Astrocyte of the cerebellum (primary cell): Measurements from ENCODE around the gene AKT3.

Experiments used
- DNase-seq: peaks from one replicate; pipeline ENCODE4 v3.0.0-alpha.2; 2011; ENCODE audit warnings: low read depth
- H3K4me3 ChIP-seq: 2 replicates; pipeline ENCODE4 v1.5.1; 2011; ENCODE audit warnings: mild to moderate bottlenecking, low read depth, low read length, moderate library complexity
- in situ Hi-C: cut with HindIII; loops from 2 replicates; pipeline ENCODE4 v1.10.0; 2017; ENCODE audit warnings: low sequenced_read_pairs
- TF ChIP-seq, protein P1 (sequence below): IDR thresholded peaks from 2 replicates; pipeline ENCODE4 v1.5.1; 2012; ENCODE audit warnings: low read length, low read depth, moderate library complexity, mild to moderate bottlenecking; ENCODE audit errors: missing control alignments

The AKT3 gene

DNA sequence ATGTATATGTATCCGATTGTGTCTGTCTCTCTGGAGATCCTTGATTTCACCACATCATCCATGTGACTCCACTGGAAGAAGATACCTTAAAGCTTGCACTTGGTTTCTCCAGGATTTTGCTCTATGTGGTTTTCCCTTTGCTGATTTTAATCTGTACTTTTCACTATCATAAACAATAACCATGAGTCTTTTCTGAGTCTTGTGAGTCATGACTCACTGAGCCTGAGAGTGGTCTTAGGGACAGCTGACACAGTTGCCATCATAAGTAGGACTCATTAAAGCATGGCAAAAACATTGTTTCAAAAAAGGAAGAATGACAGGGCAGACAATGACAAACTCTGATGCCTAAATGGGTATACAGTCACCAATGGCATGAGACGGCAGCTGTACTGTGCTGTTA is 226.2 kb downstream of the AKT3 start:
- in situ Hi-C loops = no loop called here
- TF ChIP-seq, protein P1, sequence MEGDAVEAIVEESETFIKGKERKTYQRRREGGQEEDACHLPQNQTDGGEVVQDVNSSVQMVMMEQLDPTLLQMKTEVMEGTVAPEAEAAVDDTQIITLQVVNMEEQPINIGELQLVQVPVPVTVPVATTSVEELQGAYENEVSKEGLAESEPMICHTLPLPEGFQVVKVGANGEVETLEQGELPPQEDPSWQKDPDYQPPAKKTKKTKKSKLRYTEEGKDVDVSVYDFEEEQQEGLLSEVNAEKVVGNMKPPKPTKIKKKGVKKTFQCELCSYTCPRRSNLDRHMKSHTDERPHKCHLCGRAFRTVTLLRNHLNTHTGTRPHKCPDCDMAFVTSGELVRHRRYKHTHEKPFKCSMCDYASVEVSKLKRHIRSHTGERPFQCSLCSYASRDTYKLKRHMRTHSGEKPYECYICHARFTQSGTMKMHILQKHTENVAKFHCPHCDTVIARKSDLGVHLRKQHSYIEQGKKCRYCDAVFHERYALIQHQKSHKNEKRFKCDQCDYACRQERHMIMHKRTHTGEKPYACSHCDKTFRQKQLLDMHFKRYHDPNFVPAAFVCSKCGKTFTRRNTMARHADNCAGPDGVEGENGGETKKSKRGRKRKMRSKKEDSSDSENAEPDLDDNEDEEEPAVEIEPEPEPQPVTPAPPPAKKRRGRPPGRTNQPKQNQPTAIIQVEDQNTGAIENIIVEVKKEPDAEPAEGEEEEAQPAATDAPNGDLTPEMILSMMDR = no peak
- DNase-seq = no peak
- no peak overlapping the region for H3K4me3 ChIP-seq

DNA sequence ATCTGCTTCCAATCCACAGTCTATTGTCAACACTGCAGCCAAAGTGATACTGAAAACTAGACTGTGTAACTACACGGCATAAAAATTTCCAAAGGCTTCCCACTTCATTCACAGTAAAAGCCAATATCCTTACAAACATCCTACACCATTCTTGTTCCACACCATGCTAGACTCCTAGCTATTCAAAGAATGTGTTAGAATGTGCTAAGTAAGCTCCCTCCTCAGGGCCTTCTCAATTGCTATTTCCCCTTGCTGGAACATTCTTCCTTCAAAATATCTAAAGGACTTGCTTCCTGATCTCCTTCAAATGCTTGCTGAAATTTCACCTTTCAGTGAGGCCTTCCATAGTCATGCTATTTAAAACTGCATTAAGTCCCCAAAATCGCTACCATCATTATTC is 228.1 kb downstream of the AKT3 start:
- TF ChIP-seq, protein P1 = no peak
- DNase-seq = no peak
- in situ Hi-C loops = no loop called here

DNA sequence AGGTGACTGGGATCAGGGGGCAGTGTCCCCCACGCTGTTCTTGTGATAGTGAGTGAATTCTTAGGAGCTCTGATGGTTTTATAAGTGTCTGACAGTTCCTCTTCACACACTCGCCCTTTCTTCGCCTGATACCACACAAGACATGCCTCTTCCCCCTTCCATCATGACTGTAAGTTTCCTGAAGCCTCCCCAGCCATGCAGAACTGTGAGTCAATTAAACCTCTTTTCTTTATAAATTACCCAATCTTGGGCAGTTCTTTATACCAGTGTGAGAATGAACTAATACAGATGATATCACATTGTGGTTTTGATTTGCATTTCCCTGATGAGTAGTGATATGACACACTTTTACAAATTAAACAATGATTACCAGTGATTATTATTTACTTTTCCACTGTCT is 229.9 kb downstream of the AKT3 start:
- no peak for DNase-seq
- H3K4me3 ChIP-seq = no peak overlapping the region
- TF ChIP-seq, protein P1 = no peak
- in situ Hi-C loops = no loop called here

More for the DNA sequence above, 228.1 kb downstream of the AKT3 start:
- H3K4me3 ChIP-seq = no peak overlapping the region

DNA sequence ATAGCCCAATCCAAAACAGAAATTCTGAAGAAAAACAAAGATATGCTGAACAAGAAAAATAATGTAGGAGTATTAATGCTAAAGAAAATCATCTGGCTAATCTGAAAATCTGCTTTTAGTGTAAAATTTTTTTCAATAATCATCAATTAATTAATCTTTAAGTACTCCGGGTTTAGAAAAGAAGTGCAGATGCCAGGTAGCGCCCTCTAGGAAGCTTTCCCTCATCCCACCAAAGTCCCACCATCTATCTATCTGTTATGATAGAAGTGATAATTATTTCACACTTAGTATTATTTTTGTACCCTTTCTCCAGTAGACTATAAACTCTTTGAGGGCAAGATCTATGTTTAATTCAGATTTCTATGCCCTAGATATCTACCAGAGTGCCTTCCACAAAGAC is 240.3 kb downstream of the AKT3 start:
- H3K4me3 ChIP-seq = no peak overlapping the region
- DNase-seq = no peak
- in situ Hi-C loops = no loop called here
- TF ChIP-seq, protein P1 = no peak

DNA sequence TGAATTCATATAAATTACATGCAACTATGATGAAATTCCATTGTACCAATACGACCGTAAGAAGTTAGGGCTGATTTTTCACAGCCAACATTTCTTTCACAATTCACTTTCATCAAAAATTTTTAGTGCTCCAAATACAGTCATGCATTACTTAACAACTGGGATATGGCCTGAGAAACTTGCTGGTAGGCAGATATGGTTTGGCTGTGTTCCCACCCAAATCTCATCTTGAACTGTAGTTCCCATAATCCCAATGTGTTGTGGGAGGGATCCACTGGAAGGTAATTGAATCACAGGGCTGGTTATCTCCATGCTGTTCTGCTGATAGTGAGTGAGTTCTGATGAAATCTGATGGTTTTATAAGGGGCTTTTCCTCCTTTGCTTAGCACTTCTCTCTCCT is 244.4 kb downstream of the AKT3 start:
- in situ Hi-C loops = no loop called here

DNA sequence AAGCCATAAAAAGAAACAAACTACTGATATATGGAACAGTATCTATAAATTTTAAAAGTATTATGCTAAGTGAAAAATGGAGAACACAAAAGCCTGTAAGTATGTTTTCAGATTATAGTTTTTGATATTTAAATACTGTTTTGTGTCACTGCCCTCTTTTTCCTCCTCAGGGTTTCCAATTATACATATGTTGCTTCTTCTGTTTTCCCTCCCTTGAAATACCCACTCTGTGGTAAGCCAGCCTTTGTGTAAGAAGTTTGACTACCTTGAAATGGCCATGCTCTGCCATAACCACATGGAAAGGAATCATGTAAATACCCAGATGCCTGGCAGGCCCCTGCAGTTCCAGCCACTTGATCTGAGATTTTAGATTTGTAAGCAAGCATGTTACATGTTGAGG is 248.3 kb downstream of the AKT3 start:
- in situ Hi-C loops = no loop called here
- DNase-seq = no peak
- no peak overlapping the region for H3K4me3 ChIP-seq
- TF ChIP-seq, protein P1 = no peak

More for the DNA sequence above, 244.4 kb downstream of the AKT3 start:
- no peak overlapping the region for H3K4me3 ChIP-seq
- TF ChIP-seq, protein P1 = no peak
- no peak for DNase-seq

DNA sequence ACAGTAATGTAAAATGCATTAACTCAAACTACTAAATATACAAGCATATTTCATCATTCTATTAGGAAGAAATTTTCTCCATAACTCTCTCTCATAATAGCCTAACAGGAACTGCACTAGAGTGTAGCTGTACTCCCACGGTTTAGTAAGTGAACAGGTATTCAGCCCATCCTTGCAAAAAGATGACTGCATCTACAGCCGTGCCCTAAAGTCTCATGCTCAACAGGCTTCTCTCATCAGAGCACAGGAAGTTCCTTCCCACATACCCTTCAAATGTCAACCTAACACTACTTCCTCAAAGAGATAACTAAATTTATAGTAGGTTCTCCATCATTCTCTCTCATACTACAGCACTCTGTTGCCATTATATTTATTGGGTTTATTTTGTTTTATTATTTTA is 251.6 kb downstream of the AKT3 start:
- TF ChIP-seq, protein P1 = no peak
- DNase-seq = no peak
- in situ Hi-C loops = no loop called here

More for the DNA sequence above, 251.6 kb downstream of the AKT3 start:
- no peak overlapping the region for H3K4me3 ChIP-seq
